Glutamatergic neuron (in vitro differentiated cells): ENCODE results near the gene FAM20B. TPM values are rescaled to one million over a fixed set of nuclear protein-coding genes. Genes with fewer than 3 reads are reported as not detected.

Experiments used
- DNase-seq: peaks from one replicate; pipeline ENCODE4 v3.0.0; 2022
- H3K27ac Mint-ChIP-seq: one replicate; pipeline ENCODE4 v1.8.0; 2020; ENCODE audit warnings: mild to moderate bottlenecking, mixed read lengths, inconsistent platforms; ENCODE audit not compliant: unreplicated experiment
- H3K27me3 Mint-ChIP-seq: one replicate; pipeline ENCODE4 v1.8.0; 2020; ENCODE audit warnings: mild to moderate bottlenecking, moderate library complexity, mixed read lengths, inconsistent platforms; ENCODE audit not compliant: unreplicated experiment
- H3K36me3 Mint-ChIP-seq: one replicate; pipeline ENCODE4 v1.8.0; 2020; ENCODE audit warnings: mild to moderate bottlenecking, mixed read lengths, inconsistent platforms; ENCODE audit not compliant: unreplicated experiment
- H3K4me1 Mint-ChIP-seq: one replicate; pipeline ENCODE4 v1.8.0; 2020; ENCODE audit warnings: mild to moderate bottlenecking, low read depth, mixed read lengths, inconsistent platforms; ENCODE audit not compliant: unreplicated experiment
- H3K4me3 Mint-ChIP-seq: one replicate; pipeline ENCODE4 v1.8.0; 2020; ENCODE audit warnings: mild to moderate bottlenecking, mixed read lengths, inconsistent platforms; ENCODE audit not compliant: unreplicated experiment
- H3K9me3 Mint-ChIP-seq: one replicate; pipeline ENCODE4 v1.8.0; 2020; ENCODE audit warnings: mild to moderate bottlenecking, moderate library complexity, mixed read lengths, inconsistent platforms; ENCODE audit not compliant: unreplicated experiment
- CTCF ChIP-seq: fragments of 200-600 bp; sonication (generic); IDR thresholded peaks from one replicate; pipeline ENCODE4 v1.5.0; 2021; ENCODE audit not compliant: partially characterized antibody, unreplicated experiment
- total RNA-seq: library from RNA; stranded (reverse); fragmentation: NEBNext Ultra II Directional; extraction: Animal tissue kit (Norgen Biotek cat#: 25700); gene quantifications from one replicate; pipeline ENCODE4 v1.2.1, GENCODE V29; 2021; ENCODE audit not compliant: unreplicated experiment

FAM20B gene
- total RNA-seq, 1 donor from 2014 or later = 39.3 TPM

- peaks cover 7% of the 10 kb centered on the region for H3K36me3 Mint-ChIP-seq
- no peak for DNase-seq
- peaks cover 23% of the 10 kb centered on the region for H3K4me1 Mint-ChIP-seq
- H3K27ac Mint-ChIP-seq = peak overlapping the region; percentile 93
- H3K4me3 Mint-ChIP-seq = peak overlapping the region; percentile 53
- no peak for TF ChIP-seq CTCF
- peaks cover 7% of the 10 kb centered on the region for H3K27me3 Mint-ChIP-seq
- H3K9me3 Mint-ChIP-seq = peaks cover 4% of the 10 kb centered on the region
Observed at GRCh38 chr1:179090923-179091322, 65.2 kb downstream of the FAM20B start.

- peak overlapping the region; percentile 53 for H3K4me3 Mint-ChIP-seq
- peaks cover 7% of the 10 kb centered on the region for H3K36me3 Mint-ChIP-seq
- TF ChIP-seq CTCF = no peak
- H3K27me3 Mint-ChIP-seq = peaks cover 7% of the 10 kb centered on the region
- H3K27ac Mint-ChIP-seq = peak overlapping the region; percentile 93
- H3K9me3 Mint-ChIP-seq = peaks cover 4% of the 10 kb centered on the region
- peaks cover 23% of the 10 kb centered on the region for H3K4me1 Mint-ChIP-seq
- DNase-seq = peak; percentile 77
Observed at GRCh38 chr1:179091691-179092165, 66.0 kb downstream of the FAM20B start.

- Mint-ChIP-seq H3K27ac (no peak overlapping the region), H3K4me3 (no peak overlapping the region), H3K27me3 (peaks cover 7% of the 10 kb centered on the region), H3K36me3 (peaks cover 7% of the 10 kb centered on the region), H3K4me1 (peaks cover 23% of the 10 kb centered on the region), H3K9me3 (peaks cover 4% of the 10 kb centered on the region)
- DNase-seq = no peak
- TF ChIP-seq CTCF = no peak
Observed at GRCh38 chr1:179092896-179093461, 67.3 kb downstream of the FAM20B start.

- TF ChIP-seq CTCF = no peak
- peaks cover 23% of the 10 kb centered on the region for H3K4me1 Mint-ChIP-seq
- peaks cover 7% of the 10 kb centered on the region for H3K36me3 Mint-ChIP-seq
- H3K9me3 Mint-ChIP-seq = peaks cover 4% of the 10 kb centered on the region
- no peak overlapping the region for H3K4me3 Mint-ChIP-seq
- no peak overlapping the region for H3K27ac Mint-ChIP-seq
- peaks cover 4% of the 10 kb centered on the region for H3K27me3 Mint-ChIP-seq
- no peak for DNase-seq
Observed at GRCh38 chr1:179094818-179095217, 69.1 kb downstream of the FAM20B start.

- Mint-ChIP-seq H3K4me3 (no peak overlapping the region), H3K27ac (peak overlapping the region; percentile 78), H3K27me3 (peaks cover 4% of the 10 kb centered on the region), H3K9me3 (peaks cover 3% of the 10 kb centered on the region), H3K36me3 (peaks cover 7% of the 10 kb centered on the region), H3K4me1 (peaks cover 20% of the 10 kb centered on the region)
- no peak for DNase-seq
- no peak for TF ChIP-seq CTCF
Observed at GRCh38 chr1:179095377-179095776, 69.7 kb downstream of the FAM20B start.
